HepG2 (cell line): ENCODE data around the gene B3GALT6.

ENCODE experiments used
- EZH2 ChIP-seq: conservative IDR thresholded peaks from 2 replicates; pipeline ENCODE4 v1.6.1; 2012; ENCODE audit warnings: mild to moderate bottlenecking, low read depth, low read length, moderate library complexity
- HHEX ChIP-seq: IDR thresholded peaks from 2 replicates; pipeline ENCODE4 v1.6.1; 2016; ENCODE audit warnings: control low read depth
- POLR2AphosphoS5 ChIP-seq: IDR thresholded peaks from 2 replicates; pipeline ENCODE4 v1.6.1; 2012; ENCODE audit warnings: low read depth, low read length
- ZMYM3 ChIP-seq: sonication (generic); formaldehyde crosslinking; IDR thresholded peaks from 2 replicates; pipeline ENCODE4 v1.5.1; 2020; ENCODE audit warnings: mild to moderate bottlenecking, missing genetic modification reagents
- ZNF274 ChIP-seq: sonication (generic); formaldehyde crosslinking; IDR thresholded peaks from 2 replicates; pipeline ENCODE4 v1.5.1; 2020; ENCODE audit warnings: mild to moderate bottlenecking, missing genetic modification reagents

GRCh38 chr1:1240822-1241587, 9.0 kb downstream of the B3GALT6 start:
- TF ChIP-seq ZMYM3 (CRISPR knock-in tag) = no peak
- peak; percentile 48 for TF ChIP-seq POLR2AphosphoS5
- no peak for TF ChIP-seq HHEX (CRISPR knock-in tag)
- TF ChIP-seq EZH2 = no peak
- no peak for TF ChIP-seq ZNF274 (CRISPR knock-in tag)
